ENCODE results near the gene PKD1. TPM values are rescaled to one million over a fixed set of nuclear protein-coding genes. Genes with fewer than 3 reads are reported as not detected.
"Not testable (repeated sequence)": the region's sequence is repeated elsewhere in the genome, so short reads cannot be mapped to it uniquely, and the experiment has no call there.

PKD1 gene
- total RNA-seq, 1 experiment from 2014 or later, result 45.6 TPM

DNA sequence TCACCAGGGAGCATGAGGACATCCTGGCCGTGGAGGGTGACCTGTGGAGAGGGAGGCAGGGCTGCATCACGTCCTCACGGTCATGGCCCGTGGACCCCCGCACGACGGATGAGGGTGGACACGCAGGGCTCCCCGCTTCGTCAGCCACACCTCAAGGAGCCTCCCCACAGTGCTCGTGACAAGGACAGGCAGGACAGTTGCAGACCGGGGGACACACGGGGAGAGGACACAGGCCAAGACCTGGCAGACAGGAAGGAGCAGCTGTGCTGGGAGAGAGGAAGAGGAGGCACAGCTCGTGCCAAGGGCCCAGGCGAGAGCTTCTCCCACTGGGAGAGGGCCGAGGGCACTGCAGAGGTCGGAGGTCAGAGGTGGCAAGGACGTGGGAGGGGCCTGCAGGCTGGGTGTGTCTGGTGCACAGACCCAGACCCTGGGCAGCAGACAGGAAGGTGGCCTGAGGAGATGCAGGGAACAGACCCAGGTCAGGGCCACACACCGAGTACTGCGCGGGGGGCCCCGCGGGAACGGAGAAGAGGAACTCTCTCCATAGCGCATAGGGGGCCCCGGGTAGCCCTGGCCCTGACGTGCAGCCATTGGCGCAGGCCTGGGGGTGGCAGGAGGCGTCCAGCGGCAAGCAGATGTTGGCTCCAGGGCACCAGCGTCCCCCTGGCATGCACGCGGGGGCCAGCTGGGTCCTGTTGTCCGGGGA, 20.7 kb downstream of the PKD1 start:
- DNase-seq; H3K27me3 ChIP-seq (ENCODE audit: control insufficient read depth, insufficient read depth, low read length): not testable (repeated sequence)

DNA sequence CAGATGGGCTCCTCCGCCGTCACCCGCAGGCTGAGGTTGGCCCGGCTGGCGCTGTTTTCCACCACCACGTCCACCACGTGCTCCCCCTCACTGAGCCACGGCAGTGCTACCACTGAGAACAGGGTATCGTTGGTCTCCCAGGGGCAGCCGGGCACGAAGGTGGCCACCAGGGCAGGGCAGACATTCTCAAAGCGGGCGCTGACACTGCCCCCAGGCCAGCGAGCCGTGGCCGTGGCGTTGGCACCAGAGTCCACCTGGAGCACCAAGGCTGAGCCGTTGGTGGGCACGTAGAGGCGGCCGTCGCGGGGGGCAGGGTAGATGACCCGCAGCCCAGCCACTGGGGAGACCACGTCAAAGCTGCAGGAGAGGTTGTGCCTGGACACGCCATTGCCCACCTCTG, 21.5 kb downstream of the PKD1 start:
- not testable (repeated sequence) for H3K36me3 ChIP-seq (replicated peaks; ENCODE audit: control insufficient read depth, insufficient read depth, low read length); H3K27me3 ChIP-seq (ENCODE audit: control insufficient read depth, insufficient read depth, low read length); H3K4me3 ChIP-seq (ENCODE audit: insufficient read depth, low read depth, low read length); DNase-seq

More for the DNA sequence above, 20.7 kb downstream of the PKD1 start:
- not testable (repeated sequence) for H3K4me3 ChIP-seq (ENCODE audit: insufficient read depth, low read depth, low read length); H3K36me3 ChIP-seq (replicated peaks; ENCODE audit: control insufficient read depth, insufficient read depth, low read length)

DNA sequence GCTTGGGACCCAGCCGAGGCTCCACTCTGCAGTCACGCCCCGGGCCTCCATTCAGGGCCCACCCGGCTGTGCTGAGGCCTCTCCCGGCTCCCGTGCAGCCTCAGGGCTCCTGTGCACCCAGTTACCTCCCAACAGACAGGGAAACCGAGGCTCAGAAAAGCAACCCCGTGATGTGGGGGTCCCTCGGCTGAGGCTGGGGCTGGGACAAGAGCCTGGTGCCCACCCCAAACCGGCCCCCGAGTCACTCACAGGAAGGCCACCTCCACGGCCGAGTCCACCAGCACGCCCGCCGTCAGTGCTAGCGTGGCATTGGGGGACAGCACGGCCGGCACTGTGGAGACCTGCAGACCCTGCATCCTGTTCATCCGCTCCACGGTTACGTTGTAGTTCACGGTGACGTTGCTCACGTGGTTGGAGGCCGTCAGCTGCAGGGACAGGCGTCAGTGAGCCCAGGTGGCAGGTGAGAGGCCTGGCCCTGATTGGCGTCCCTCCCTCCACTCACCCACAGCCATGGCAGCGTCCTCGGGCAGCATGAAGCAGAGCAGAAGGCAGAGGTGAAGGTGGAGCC, 23.1 kb downstream of the PKD1 start:
- H3K4me3 ChIP-seq (ENCODE audit: insufficient read depth, low read depth, low read length); H3K36me3 ChIP-seq (replicated peaks; ENCODE audit: control insufficient read depth, insufficient read depth, low read length); H3K27me3 ChIP-seq (ENCODE audit: control insufficient read depth, insufficient read depth, low read length); DNase-seq: not testable (repeated sequence)

DNA sequence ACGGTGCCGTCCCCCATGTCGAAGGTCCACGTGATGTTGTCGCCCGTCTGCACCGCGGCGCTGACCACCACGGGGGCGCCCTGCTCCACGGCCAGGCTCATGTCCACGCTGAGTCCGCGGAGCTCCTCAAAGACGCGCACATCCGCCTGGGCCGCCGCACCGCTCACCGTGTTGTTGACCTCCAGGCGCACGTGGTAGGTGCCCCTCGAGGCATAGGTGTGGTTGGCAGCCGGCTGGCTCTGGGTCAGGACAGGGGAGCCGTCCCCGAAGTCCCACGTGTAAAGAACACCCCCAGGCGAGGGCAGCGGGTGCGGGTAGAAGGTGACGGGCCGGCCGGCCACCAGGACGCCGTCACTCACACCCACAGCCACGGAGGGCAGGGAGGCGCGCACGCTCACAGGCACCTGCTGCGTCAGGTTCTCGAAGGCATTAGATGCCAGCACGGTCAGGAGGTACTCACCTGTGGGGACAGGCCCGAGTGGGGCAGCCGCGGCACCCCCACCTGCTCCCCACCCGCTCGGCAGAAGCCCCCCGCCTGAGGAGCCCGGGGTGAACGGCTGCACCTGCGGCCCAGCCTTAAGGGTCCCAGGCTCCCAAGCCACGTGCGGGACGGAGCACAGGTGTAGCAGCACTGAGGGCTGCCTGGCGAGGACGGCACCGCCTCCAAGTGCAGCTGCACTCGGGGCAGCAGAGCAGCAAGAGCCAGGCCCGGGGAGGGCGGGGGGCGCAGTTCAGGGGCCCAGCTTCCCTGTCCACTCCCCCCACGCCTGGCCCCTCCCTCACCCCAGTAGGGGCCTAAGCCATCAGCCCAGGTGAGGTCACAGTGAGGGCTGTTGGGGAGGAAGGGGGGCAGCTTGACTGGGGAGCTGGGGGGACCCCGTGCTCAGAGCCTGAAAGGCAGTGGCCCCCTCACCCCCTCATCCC, 24.0 kb downstream of the PKD1 start:
- not testable (repeated sequence) for DNase-seq; H3K36me3 ChIP-seq (replicated peaks; ENCODE audit: control insufficient read depth, insufficient read depth, low read length); H3K4me3 ChIP-seq (ENCODE audit: insufficient read depth, low read depth, low read length); H3K27me3 ChIP-seq (ENCODE audit: control insufficient read depth, insufficient read depth, low read length)

- not testable (repeated sequence) for DNase-seq; H3K36me3 ChIP-seq (replicated peaks; ENCODE audit: control insufficient read depth, insufficient read depth, low read length); H3K27me3 ChIP-seq (ENCODE audit: control insufficient read depth, insufficient read depth, low read length); H3K4me3 ChIP-seq (ENCODE audit: insufficient read depth, low read depth, low read length)
Observed at GRCh38 chr16:2111009-2111353, 24.7 kb downstream of the PKD1 start.

DNA sequence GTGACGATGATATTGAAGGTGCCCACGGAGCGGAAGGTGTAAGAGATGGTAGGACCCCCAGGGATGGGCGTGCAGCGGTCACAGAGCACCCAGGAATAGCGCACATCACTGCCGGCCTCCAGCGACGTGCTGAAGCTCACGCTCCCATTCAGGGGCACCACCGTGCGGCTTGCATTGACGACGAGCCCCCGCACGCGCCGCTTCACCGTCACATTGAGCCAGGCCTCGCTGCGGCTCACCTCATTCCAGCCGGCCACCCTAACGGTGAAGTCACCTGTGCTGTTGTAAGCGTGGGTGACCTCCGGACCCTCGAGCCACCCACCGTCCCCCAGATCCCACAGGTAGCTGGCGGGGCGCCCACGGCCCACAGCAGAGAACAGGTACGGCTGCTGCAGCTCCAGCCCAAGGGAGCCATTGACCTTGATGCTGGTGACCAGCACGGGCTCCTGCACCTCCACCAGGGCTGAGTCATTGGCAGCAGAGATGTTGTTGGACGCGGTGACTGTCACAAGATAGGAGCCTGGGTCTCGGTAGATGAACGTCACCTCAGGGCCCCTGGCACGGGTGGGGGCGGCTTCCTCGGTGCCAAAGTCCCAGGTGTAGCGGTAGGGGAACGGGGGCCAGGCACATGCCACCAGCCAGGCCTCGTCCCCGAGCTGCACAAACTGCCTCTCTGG, 25.2 kb downstream of the PKD1 start:
- H3K36me3 ChIP-seq (replicated peaks; ENCODE audit: control insufficient read depth, insufficient read depth, low read length); H3K27me3 ChIP-seq (ENCODE audit: control insufficient read depth, insufficient read depth, low read length); H3K4me3 ChIP-seq (ENCODE audit: insufficient read depth, low read depth, low read length): not testable (repeated sequence)
- peak; percentile 42 for DNase-seq

- H3K27me3 ChIP-seq (ENCODE audit: control insufficient read depth, insufficient read depth, low read length); H3K36me3 ChIP-seq (replicated peaks; ENCODE audit: control insufficient read depth, insufficient read depth, low read length); DNase-seq; H3K4me3 ChIP-seq (ENCODE audit: insufficient read depth, low read depth, low read length): not testable (repeated sequence)
Observed at GRCh38 chr16:2109872-2110271, 25.8 kb downstream of the PKD1 start.

DNA sequence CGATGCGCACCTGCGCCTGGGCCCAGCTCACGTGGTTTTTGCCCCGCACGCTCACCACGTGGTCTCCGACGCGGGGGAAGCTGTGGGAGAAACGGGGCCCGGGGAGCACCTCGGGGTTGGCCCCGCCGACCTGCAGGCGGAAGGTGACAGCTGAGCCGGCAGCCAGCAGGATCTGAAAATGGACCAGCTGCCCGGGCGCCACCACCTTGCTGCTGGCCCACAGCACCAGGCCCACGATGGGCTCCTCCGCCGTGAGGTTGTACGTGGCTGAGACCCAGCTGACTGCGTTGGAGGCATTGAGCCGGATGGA, 26.5 kb downstream of the PKD1 start:
- not testable (repeated sequence) for DNase-seq; H3K4me3 ChIP-seq (ENCODE audit: insufficient read depth, low read depth, low read length); H3K27me3 ChIP-seq (ENCODE audit: control insufficient read depth, insufficient read depth, low read length); H3K36me3 ChIP-seq (replicated peaks; ENCODE audit: control insufficient read depth, insufficient read depth, low read length)

DNA sequence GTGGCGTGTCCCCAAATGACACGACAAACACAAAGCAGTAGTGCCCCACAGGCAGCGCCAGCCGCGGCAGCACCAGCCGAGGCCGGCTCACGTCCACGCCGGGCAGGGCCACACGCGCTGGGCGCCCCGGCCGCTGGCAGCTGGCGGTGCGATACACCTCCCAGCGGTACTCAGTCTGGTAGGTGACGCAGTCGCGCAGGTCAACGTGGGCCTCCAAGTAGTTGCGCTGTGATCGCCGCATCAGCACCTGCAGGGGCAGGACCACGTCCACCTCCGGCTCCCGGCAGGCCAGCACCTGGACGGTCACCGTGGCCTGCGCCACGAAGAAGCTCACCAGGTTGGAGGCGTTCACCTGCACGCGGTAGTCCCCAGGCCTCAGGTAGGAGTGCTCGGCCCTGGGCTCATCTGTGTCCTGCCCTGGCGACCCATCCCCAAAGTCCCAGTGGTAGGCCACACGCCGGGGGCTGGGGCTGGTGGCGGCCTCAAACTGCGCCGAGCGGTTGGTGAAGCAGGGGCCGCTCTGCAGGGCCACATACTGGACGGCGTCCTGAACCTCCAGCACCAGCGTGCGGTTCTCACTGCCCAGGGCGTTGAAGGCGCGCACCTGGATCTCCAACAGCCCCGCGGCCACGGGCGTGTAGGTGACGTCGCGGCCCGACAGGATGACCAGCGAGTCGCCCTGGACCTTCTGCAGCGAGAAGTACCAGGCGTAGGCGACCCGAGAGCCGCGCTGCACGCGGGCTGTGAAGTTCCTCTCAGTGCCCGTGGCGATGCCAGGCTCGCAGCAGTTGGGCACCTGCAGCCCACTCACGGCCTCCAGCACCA, 27.0 kb downstream of the PKD1 start:
- not testable (repeated sequence) for H3K27me3 ChIP-seq (ENCODE audit: control insufficient read depth, insufficient read depth, low read length); DNase-seq; H3K4me3 ChIP-seq (ENCODE audit: insufficient read depth, low read depth, low read length); H3K36me3 ChIP-seq (replicated peaks; ENCODE audit: control insufficient read depth, insufficient read depth, low read length)

DNA sequence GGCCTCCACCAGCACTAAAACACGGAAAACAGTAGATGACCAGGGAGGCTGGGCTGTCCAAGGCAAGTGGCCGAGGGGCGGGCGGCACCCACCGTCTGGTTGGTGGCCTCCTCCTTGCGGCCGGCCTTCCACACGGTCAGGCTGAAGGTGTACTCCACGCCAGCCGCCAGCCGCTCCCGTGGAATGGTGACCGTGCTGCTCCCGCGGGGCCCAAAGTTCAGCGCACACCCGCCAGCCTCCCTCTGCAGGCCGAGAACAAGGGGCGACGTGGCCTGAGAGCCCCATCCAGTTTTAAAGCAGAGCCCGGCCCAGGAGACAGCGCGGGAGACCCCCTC, 27.9 kb downstream of the PKD1 start:
- H3K4me3 ChIP-seq (ENCODE audit: insufficient read depth, low read depth, low read length); DNase-seq; H3K27me3 ChIP-seq (ENCODE audit: control insufficient read depth, insufficient read depth, low read length); H3K36me3 ChIP-seq (replicated peaks; ENCODE audit: control insufficient read depth, insufficient read depth, low read length): not testable (repeated sequence)

GRCh38 chr16:2107121-2107790, 28.4 kb downstream of the PKD1 start:
- not testable (repeated sequence) for H3K27me3 ChIP-seq (ENCODE audit: control insufficient read depth, insufficient read depth, low read length); DNase-seq; H3K36me3 ChIP-seq (replicated peaks; ENCODE audit: control insufficient read depth, insufficient read depth, low read length); H3K4me3 ChIP-seq (ENCODE audit: insufficient read depth, low read depth, low read length)

- H3K27me3 ChIP-seq (ENCODE audit: control insufficient read depth, insufficient read depth, low read length); DNase-seq; H3K36me3 ChIP-seq (replicated peaks; ENCODE audit: control insufficient read depth, insufficient read depth, low read length); H3K4me3 ChIP-seq (ENCODE audit: insufficient read depth, low read depth, low read length): not testable (repeated sequence)
Observed at GRCh38 chr16:2106211-2106610, 29.5 kb downstream of the PKD1 start.

DNA sequence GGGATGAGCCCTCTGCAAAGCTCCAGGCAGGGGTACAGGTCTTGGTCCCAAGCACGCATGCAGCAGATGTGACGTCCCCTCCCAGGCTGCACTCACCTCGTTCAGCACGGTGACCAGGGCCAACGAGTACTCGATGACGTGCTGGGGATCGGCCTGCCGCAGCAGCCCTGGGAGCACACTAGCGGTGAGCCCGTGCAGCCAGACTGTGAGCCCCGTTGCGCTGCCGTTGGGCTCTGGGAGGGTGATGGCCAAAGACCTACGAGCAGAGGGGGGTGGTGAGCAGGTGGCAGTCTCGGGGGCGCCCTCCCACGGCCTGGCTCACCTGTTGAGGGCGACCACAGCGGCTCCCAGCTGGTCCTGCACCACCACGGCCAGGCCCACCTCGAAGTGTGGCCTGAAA, 29.9 kb downstream of the PKD1 start:
- H3K36me3 ChIP-seq (replicated peaks; ENCODE audit: control insufficient read depth, insufficient read depth, low read length); H3K27me3 ChIP-seq (ENCODE audit: control insufficient read depth, insufficient read depth, low read length); H3K4me3 ChIP-seq (ENCODE audit: insufficient read depth, low read depth, low read length): not testable (repeated sequence)
- DNase-seq, result peak; percentile 52

GRCh38 chr16:2105291-2105690, 30.4 kb downstream of the PKD1 start:
- not testable (repeated sequence) for DNase-seq; H3K4me3 ChIP-seq (ENCODE audit: insufficient read depth, low read depth, low read length); H3K27me3 ChIP-seq (ENCODE audit: control insufficient read depth, insufficient read depth, low read length); H3K36me3 ChIP-seq (replicated peaks; ENCODE audit: control insufficient read depth, insufficient read depth, low read length)

Data from H7 (cell line).